IPS-18c (cell line): Measurements from ENCODE around the gene THADA.

Source experiments
- H3K4me3 ChIP-seq: 2 replicates; pipeline ENCODE4 v1.7.0; 2013; ENCODE audit warnings: low read depth, mild to moderate bottlenecking, low read length, moderate library complexity; ENCODE audit not compliant: insufficient read depth
- H3K9me3 ChIP-seq: one replicate; pipeline ENCODE4 v1.6.1; 2013; ENCODE audit warnings: mild to moderate bottlenecking, low read length, moderate library complexity; ENCODE audit not compliant: control insufficient read depth, insufficient read depth

The THADA gene

GRCh38 chr2:43346602-43347567 is 249.0 kb downstream of the THADA start:
- H3K4me3 ChIP-seq = no peak overlapping the region
- no peaks in the 10 kb centered on the region for H3K9me3 ChIP-seq

DNA sequence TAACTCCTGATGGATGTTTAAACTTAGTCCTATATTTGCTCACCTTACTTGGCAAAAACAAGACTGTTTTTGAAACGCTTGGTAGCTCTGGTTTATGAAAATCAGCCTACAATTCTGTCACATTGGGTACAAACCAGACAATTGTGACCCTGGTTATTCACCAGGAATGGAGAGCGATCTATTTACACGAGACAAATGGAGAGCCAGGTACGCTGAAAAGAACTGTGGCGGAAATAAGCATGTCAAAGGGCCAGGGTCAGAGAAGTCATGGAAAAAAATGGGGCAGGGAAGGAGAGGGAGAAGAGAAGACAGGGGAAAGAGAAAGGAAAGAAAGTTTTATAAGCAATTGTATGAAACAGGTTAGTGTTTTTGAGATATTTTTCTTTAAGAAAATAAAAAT is 250.0 kb downstream of the THADA start:
- Histone ChIP-seq H3K4me3 (no peak overlapping the region), H3K9me3 (no peaks in the 10 kb centered on the region)

DNA sequence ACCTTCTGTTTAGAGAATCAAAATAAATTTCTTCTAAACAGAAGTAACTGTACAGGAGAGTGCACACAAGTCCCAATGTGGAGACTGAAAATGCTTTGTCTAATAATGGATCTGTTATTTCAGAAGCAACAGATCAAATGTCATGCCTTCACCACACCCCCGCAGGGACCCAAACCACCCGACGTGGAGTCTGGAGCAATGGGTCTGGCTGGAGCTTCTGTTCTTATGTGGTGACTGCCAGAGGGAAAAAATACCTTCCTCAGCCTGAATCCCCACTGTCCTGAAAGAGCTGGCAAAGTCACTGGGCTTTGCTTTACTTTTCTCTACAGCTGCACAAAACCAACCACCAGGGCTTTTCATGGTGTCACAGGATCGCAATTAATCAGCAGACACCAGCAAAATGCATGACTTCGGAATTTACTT is 250.4 kb downstream of the THADA start:
- no peaks in the 10 kb centered on the region for H3K9me3 ChIP-seq
- H3K4me3 ChIP-seq = no peak overlapping the region

- Histone ChIP-seq H3K4me3 (no peak overlapping the region), H3K9me3 (no peaks in the 10 kb centered on the region)
These were observed 250.9 kb downstream of the THADA start for GRCh38 chr2:43344868-43345373.

- H3K9me3 ChIP-seq = no peaks in the 10 kb centered on the region
These were observed 252.1 kb downstream of the THADA start for GRCh38 chr2:43343573-43344304.

GRCh38 chr2:43341959-43342757 is 253.7 kb downstream of the THADA start:
- H3K9me3 ChIP-seq = no peaks in the 10 kb centered on the region
- no peak overlapping the region for H3K4me3 ChIP-seq

More at GRCh38 chr2:43343573-43344304, 252.1 kb downstream of the THADA start:
- H3K4me3 ChIP-seq = no peak overlapping the region

DNA sequence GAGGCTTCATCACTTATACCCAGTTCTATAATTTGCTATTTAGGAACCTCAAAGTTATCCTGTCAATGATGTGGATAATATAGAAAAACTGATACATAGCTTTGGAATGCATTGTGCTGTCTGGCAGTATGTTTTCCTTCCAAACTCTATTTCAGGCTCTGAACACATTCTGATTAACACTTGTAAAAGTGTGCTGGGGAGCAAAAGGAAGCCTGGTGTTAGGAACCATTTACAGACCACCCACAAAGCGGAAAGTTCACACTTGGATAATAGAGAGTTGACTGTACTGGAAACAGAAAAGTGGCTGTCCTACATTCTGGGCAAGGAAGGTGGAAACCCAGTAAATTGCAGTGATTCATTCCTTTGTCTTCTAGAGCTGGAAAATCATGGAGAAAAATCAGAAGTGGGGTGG is 254.9 kb downstream of the THADA start:
- Histone ChIP-seq H3K9me3 (no peaks in the 10 kb centered on the region), H3K4me3 (no peak overlapping the region)

DNA sequence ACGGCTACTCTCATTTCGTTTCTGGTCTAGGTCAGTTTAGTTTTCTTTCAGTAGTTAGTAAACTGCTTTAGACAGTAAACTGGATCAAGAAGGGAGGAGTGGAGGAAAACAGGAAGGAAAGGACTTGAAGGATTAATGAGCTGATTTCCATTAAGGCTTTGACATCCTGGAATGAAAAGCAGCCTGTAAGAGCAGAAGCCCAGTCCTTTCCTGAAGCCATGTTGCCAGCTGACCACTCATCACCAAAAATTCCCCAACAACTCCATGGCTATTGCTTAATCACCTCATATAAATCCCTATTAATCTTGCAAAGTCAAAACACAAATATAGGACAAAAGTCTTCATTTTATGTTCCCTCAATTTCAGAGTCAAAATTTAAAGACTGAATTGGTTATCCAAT is 255.8 kb downstream of the THADA start:
- H3K4me3 ChIP-seq = no peak overlapping the region

GRCh38 chr2:43333656-43334144 is 262.1 kb downstream of the THADA start:
- no peaks in the 10 kb centered on the region for H3K9me3 ChIP-seq
- H3K4me3 ChIP-seq = no peak overlapping the region

More for the DNA sequence above, 255.8 kb downstream of the THADA start:
- H3K9me3 ChIP-seq = no peaks in the 10 kb centered on the region

DNA sequence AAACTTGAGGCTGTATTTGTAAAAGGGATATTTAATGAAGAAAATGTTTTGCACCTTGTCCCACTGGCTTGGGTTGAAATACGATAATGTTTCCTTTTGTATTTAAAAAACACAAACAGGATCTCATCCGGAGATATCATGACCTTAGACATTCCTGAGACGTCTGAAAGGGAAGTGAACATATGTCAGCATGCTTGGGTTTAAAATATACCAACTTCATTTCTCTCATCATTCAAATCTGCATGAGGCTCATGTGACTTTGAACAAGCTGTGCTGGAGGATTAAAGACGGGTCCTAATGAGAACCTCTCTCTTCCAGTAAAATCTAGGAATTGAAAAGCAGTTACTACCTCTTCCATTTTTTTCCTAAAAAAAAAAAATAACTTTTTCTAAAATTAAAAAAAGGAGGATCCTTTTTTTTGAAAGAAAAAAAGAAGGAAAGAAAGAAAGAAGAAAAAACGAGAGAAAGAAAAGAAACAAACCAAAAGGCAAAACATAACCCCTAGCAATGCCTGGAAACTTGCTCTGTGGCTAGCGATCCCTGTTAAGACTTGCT is 262.7 kb downstream of the THADA start:
- Histone ChIP-seq H3K4me3 (no peak overlapping the region), H3K9me3 (no peaks in the 10 kb centered on the region)

DNA sequence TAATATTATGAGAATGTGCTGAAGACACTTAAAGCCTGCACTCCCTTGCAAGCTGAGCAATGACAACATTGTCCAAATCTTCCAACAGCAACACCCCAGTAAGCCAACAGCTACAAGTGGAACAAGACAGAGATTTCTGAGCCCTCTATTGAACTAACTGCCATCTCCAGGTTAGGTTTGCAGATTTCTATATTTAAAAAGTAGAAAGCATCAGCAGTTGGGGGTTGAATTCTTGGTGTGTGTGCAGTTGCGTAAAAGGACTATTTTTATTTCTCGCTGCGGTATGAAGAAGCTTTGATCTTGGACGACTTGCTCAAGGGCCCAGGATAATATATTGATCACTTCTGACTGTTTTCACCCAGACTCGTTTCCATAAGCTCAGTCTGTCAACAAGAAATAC is 263.2 kb downstream of the THADA start:
- Histone ChIP-seq H3K9me3 (no peaks in the 10 kb centered on the region), H3K4me3 (no peak overlapping the region)

GRCh38 chr2:43331422-43331821 is 264.4 kb downstream of the THADA start:
- no peaks in the 10 kb centered on the region for H3K9me3 ChIP-seq
- H3K4me3 ChIP-seq = no peak overlapping the region

DNA sequence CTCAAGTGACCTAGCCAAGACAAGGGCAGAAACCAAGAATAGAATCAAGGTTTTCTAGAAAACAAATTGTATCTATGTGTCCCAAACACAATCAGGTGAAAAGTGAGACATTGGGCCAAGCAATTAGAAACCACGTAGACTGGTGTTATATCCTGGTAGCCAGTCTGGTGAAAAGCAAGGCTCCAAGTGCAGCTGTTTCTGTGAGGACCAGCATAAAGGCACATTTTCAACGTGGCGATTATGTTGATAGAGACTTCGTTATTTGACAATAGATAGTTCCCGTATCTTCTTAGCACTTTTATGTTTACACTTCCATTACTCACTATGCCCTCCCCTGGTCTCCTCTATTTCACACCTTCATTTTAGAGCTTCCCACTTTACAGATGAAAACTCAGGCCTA is 266.2 kb downstream of the THADA start:
- H3K9me3 ChIP-seq = no peaks in the 10 kb centered on the region
- H3K4me3 ChIP-seq = no peak overlapping the region

DNA sequence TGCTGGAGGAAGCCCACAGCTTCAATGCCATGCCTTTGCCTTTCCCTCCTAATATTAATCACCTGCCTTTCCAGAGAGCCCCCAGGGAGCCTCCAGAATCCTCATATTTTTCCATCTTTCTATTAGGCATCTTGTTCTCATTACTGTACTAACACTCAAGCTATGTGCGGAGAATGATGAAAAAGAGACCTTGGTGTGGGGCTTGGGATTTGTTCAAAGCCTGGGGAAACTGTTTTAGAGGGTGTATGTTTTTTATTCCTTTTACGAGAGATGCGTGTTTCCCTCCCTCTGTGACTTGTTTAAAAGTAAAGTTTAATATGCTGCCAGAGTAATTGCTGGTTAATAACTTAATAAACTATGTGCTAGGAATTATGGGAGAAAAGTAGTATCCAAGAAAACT is 267.0 kb downstream of the THADA start:
- no peaks in the 10 kb centered on the region for H3K9me3 ChIP-seq
- H3K4me3 ChIP-seq = no peak overlapping the region

GRCh38 chr2:43328133-43328532 is 267.7 kb downstream of the THADA start:
- Histone ChIP-seq H3K9me3 (no peaks in the 10 kb centered on the region), H3K4me3 (no peak overlapping the region)

DNA sequence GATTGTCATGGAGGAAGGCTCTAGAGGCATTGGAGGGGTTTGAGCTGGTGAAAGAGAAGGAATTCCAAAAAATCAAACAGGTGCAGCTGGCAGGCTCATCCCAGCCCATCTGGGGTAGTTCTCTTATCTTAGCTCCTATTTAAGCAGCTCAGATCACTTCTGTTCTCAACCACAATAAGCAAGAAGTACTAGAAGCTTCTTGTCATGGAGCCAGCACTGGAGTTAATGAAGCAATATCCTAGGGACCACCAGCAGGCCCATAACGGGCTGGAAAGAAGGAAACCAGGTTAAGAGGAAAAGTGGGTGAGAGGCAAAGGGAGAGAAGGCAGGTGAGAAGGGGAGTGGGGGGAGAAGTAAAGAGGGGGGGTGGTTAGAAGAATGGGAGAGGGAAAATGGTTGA is 268.7 kb downstream of the THADA start:
- Histone ChIP-seq H3K4me3 (no peak overlapping the region), H3K9me3 (no peaks in the 10 kb centered on the region)
